D721Med (cell line): Measurements from ENCODE around the gene DSTN.

ENCODE experiments used
- DNase-seq: peaks from one replicate; pipeline ENCODE4 v3.0.0; 2011; ENCODE audit warnings: low spot score; ENCODE audit not compliant: insufficient read length
- FAIRE-seq: peaks from 2 replicates; lab custom pipeline; 2011; peaks lifted over from hg19 to GRCh38; lab: Jason Lieb, UNC
- CTCF ChIP-seq: IDR thresholded peaks from 2 replicates; pipeline ENCODE4 v1.5.1; 2012; ENCODE audit warnings: mild to moderate bottlenecking, control low read depth; ENCODE audit not compliant: insufficient read depth; ENCODE audit errors: missing control alignments

Gene DSTN

GRCh38 chr20:17568972-17569521, 828 bp upstream of the DSTN start:
- TF ChIP-seq CTCF: no peak
- no peak for FAIRE-seq

DNA sequence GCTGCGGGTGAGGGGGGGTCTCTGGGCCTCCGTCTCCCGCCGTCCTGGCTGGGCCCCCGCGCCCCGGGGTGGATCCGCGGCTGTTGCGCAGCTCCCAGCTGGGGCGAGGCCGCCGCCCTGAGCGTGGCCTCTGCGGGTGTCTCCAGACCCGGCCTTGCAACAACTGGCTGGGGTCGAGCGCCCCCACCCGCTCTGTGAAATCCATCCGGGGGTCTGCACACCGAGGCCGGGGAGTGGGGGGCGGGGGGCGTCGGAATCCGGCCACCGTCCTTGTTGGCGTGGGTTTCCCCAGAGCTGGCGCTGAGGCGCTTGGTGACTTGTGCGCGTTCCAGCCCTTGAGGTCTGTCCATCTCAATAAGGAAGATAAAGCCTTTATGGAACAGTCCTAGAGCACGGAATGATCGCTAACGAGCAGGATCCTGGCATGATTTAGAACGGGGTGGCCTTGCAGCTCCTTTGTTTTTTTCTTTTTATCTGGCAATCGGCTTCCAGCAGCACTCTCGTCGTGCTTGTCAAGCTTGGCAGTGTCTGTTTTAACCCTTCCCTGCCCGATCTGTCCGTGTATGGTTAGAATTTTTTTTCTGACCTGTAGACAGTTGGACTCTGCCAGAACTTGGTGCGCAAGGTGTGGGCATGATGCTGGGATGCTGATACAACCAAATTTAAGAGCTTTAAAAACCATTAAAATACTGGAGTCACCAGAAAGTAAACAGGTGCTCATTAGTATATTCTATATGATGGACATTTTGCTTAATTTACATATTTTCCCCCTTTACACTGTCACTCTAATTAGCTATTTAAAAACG, 675 bp downstream of the DSTN start:
- DNase-seq: no peak
- no peak for TF ChIP-seq CTCF

More at GRCh38 chr20:17568972-17569521, 828 bp upstream of the DSTN start:
- no peak for DNase-seq

DNA sequence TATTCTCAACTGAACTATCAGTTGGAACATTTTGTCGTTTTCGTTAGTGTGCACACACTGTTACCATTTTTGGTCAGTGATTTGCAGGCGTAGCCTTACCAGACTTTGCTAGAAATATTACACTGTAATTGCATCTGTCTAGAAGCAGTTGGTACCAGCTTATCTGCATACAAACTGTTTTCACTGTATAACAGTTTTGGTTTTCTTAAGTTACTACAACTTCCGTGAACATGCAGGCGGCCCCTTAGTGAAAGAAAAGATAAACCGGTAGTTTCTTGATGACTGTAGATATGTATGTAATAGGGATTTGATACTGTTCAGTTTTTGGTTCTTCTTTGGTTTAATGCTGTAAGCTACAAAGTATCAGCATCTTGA, 1.3 kb downstream of the DSTN start:
- no peak for TF ChIP-seq CTCF
- DNase-seq: no peak
- FAIRE-seq: no peak

More for the DNA sequence above, 675 bp downstream of the DSTN start:
- no peak for FAIRE-seq

DNA sequence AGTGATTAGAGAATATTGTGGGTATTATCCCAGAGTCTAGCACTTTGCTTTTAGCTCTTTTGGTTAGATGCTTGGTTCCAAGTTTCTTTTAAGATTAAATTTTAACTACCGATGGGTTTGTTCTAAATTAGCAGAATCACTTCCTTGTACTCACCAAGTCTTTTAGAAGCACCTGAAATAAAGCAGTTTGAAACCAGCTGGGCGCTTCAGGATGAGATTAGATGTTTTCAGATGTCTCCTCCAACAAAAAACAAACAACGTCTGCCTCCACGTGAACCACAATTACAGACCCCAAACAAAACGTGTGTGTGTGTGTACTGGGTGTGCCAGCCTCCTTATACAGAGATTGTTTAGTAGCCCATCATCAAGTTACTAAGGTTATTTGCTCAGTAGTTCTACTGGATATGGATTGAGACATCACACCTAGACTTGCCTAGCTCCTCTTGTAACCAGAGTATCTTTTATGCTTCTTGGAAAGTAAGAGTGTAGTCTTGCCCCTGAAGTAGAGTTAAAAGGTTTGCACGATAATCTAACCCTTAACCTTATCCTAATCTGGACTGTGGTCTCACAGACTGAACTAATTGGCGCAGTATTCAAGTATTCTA, 2.3 kb downstream of the DSTN start:
- no peak for TF ChIP-seq CTCF
- no peak for DNase-seq
- FAIRE-seq: no peak

DNA sequence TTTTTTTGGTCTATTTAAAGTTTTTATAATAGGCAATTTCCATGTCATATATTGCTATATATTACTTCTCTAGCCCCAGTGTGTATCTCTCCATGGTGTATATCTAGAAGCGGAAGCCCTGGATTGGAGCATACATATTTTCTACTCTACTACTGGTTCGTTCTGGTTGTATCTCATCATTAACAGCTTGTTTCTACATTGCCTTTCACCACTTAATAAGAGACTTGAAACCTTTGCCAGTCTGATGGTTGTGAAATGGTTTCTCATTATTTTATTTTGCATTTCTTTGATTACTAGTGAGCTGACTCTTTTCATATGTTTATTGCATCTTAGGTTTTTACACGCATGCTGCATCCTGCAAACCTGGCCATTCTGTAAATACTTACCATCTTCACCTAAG, 3.6 kb downstream of the DSTN start:
- DNase-seq (no peak), FAIRE-seq (no peak)
- no peak for TF ChIP-seq CTCF

GRCh38 chr20:17576215-17576614, 6.3 kb downstream of the DSTN start:
- TF ChIP-seq CTCF: no peak
- no peak for FAIRE-seq
- DNase-seq: no peak
